Naive B cell (primary cell): ENCODE measurements around the gene WDR47. TPM values are rescaled to one million over a fixed set of nuclear protein-coding genes. Genes with fewer than 3 reads are reported as not detected.
A peak's percentile ranks its signal among the peaks of the same experiment; 100 is the strongest.
"Not testable (repeated sequence)": the region's sequence is repeated elsewhere in the genome, so short reads cannot be mapped to it uniquely, and the experiment has no call there.

ENCODE experiments used
- ATAC-seq, 2 donors: fragments of 150-1000 bp; cut with Tn5 transposase; 2 replicates each; pipeline ENCODE4 v1.10.0; 2021; ENCODE audit warnings: low read depth in 2 of 2, mild to moderate bottlenecking in 2 of 2, moderate library complexity in 2 of 2
- DNase-seq: peaks from one replicate; pipeline ENCODE4 v3.0.0; 2022
- H3K27ac Mint-ChIP-seq, 6 donors: one replicate each; pipeline ENCODE4 v1.8.0; 2020 to 2022; ENCODE audit warnings: mild to moderate bottlenecking in 6 of 6, mixed read lengths in 6 of 6, moderate library complexity in 5 of 6, inconsistent platforms in 2 of 6
- H3K27me3 Mint-ChIP-seq, 3 donors: one replicate each; pipeline ENCODE4 v1.8.0; 2021 to 2022; ENCODE audit warnings: mixed read lengths in 3 of 3, mild to moderate bottlenecking in 1 of 3
- H3K36me3 Mint-ChIP-seq, 2 donors: one replicate each; pipeline ENCODE4 v1.8.0; 2020 to 2022; ENCODE audit warnings: mixed read lengths in 2 of 2, inconsistent platforms in 1 of 2, mild to moderate bottlenecking in 1 of 2
- H3K4me1 Mint-ChIP-seq, 3 donors: one replicate each; pipeline ENCODE4 v1.8.0; 2020 to 2022; ENCODE audit warnings: mixed read lengths in 3 of 3, inconsistent platforms in 1 of 3, mild to moderate bottlenecking in 1 of 3, moderate library complexity in 1 of 3
- H3K4me3 Mint-ChIP-seq, 8 donors: one replicate each; pipeline ENCODE4 v1.8.0; 2020 to 2022; ENCODE audit warnings: mild to moderate bottlenecking in 8 of 8, mixed read lengths in 8 of 8, moderate library complexity in 8 of 8, inconsistent platforms in 2 of 8
- H3K9me3 Mint-ChIP-seq, 7 donors: one replicate each; pipeline ENCODE4 v1.8.0; 2020 to 2022; ENCODE audit warnings: mixed read lengths in 7 of 7, mild to moderate bottlenecking in 5 of 7, inconsistent platforms in 2 of 7, moderate library complexity in 1 of 7
- polyA plus RNA-seq, 6 donors: library from polyadenylated mRNA; unstranded; fragments of 300-500 nt; fragmentation: Illumina TruSeq; gene quantifications; one replicate each; pipeline ENCODE4 v1.2.3, GENCODE V29; 2021; ENCODE audit warnings: low read depth in 6 of 6

The WDR47 gene
- polyA plus RNA-seq, 6 donors from 2014 or later, result 3.4 to 8.7 (median 6.5) TPM

- Mint-ChIP-seq H3K27me3 (no peaks in the 10 kb centered on the region), H3K36me3 (peaks cover 6 to 13% of the 10 kb centered on the region in 2 donors), H3K9me3 (peaks cover 0 to 2% (median 0%) of the 10 kb centered on the region in 7 donors), H3K4me3 (peak overlapping the region in 1 of 8 donors; percentile 0), H3K27ac (peak overlapping the region in 5 of 6 donors; percentile 55 to 94 (median 73)), H3K4me1 (peaks cover 19 to 29% (median 19%) of the 10 kb centered on the region in 3 donors)
- no peak for ATAC-seq
- DNase-seq, result no peak
Measured at GRCh38 chr1:108949044-108949443, 92.9 kb downstream of the WDR47 start.

- DNase-seq (no peak), ATAC-seq (no peak)
- Mint-ChIP-seq H3K9me3 (peaks cover 0 to 2% (median 0%) of the 10 kb centered on the region in 7 donors), H3K27me3 (no peaks in the 10 kb centered on the region), H3K36me3 (peaks cover 8 to 14% of the 10 kb centered on the region in 2 donors), H3K4me3 (peak overlapping the region in 4 of 8 donors; percentile 5 to 23 (median 16)), H3K27ac (peak overlapping the region in 5 of 6 donors; percentile 18 to 84 (median 55)), H3K4me1 (peaks cover 14 to 21% (median 16%) of the 10 kb centered on the region in 3 donors)
Measured at GRCh38 chr1:108947871-108948525, 93.9 kb downstream of the WDR47 start.

- ATAC-seq (no peak), DNase-seq (no peak)
- Mint-ChIP-seq H3K27me3 (no peaks in the 10 kb centered on the region), H3K4me3 (no peak overlapping the region), H3K4me1 (no peaks in the 10 kb centered on the region), H3K9me3 (no peaks in the 10 kb centered on the region), H3K36me3 (peaks cover 16 to 23% of the 10 kb centered on the region in 2 donors), H3K27ac (no peak overlapping the region)
Measured at GRCh38 chr1:108936170-108936569, 105.7 kb downstream of the WDR47 start.

GRCh38 chr1:108933944-108934343 lies 108.0 kb downstream of the WDR47 start:
- ATAC-seq, result no peak
- Mint-ChIP-seq H3K9me3 (no peaks in the 10 kb centered on the region), H3K27ac (peak overlapping the region in 1 of 6 donors; percentile 7), H3K4me1 (no peaks in the 10 kb centered on the region), H3K36me3 (peaks cover 16 to 35% of the 10 kb centered on the region in 2 donors), H3K4me3 (no peak overlapping the region), H3K27me3 (no peaks in the 10 kb centered on the region)
- DNase-seq, result no peak

- DNase-seq, H3K4me1 Mint-ChIP-seq, H3K4me3 Mint-ChIP-seq, H3K9me3 Mint-ChIP-seq, ATAC-seq, H3K27me3 Mint-ChIP-seq: not testable (repeated sequence)
- H3K27ac Mint-ChIP-seq, result peak overlapping the region in 1 of 6 donors; percentile 6
- peaks cover 0 to 20% of the 10 kb centered on the region in 2 donors for H3K36me3 Mint-ChIP-seq
Measured at GRCh38 chr1:108927565-108927964, 114.3 kb downstream of the WDR47 start.

GRCh38 chr1:108925920-108926319 lies 116.0 kb downstream of the WDR47 start:
- DNase-seq, result no peak

More at GRCh38 chr1:108925920-108926319, 116.0 kb downstream of the WDR47 start:
- H3K9me3 Mint-ChIP-seq, result no peaks in the 10 kb centered on the region
- no peak overlapping the region for H3K4me3 Mint-ChIP-seq
- ATAC-seq, result no peak
- no peaks in the 10 kb centered on the region for H3K27me3 Mint-ChIP-seq
- no peak overlapping the region for H3K27ac Mint-ChIP-seq
- peaks cover 0 to 16% of the 10 kb centered on the region in 2 donors for H3K36me3 Mint-ChIP-seq
- no peaks in the 10 kb centered on the region for H3K4me1 Mint-ChIP-seq

Other genes starting within 250 kb of the WDR47 start
- gene AKNAD1, start 185.0 kb downstream of the WDR47 start, polyA plus RNA-seq, result not detected
- 1 to 10 TPM; 1.2 to 5.1 (median 3.6) TPM for gene GPSM2, start 165.1 kb downstream of the WDR47 start, polyA plus RNA-seq
- 10 to 100 TPM in 3 of 6 donors, 1 to 10 TPM in 3; 6.9 to 13.8 (median 11.1) TPM for gene CLCC1, start 78.6 kb downstream of the WDR47 start, polyA plus RNA-seq
- gene TAF13, start 33.9 kb upstream of the WDR47 start, polyA plus RNA-seq, result 1 to 10 TPM in 4 of 6 donors, under 1 TPM in 2; 0.43 to 2.3 (median 1.2) TPM
- gene TMEM167B, start 48.7 kb upstream of the WDR47 start, polyA plus RNA-seq, result 10 to 100 TPM; 20.8 to 44.2 (median 36.0) TPM
- under 1 TPM in 3 of 6 donors, not detected in 3; 0.04 to 0.65 (median 0.62) TPM for gene ELAPOR1, start 72.0 kb upstream of the WDR47 start, polyA plus RNA-seq
- gene SARS1, start 171.8 kb upstream of the WDR47 start, polyA plus RNA-seq, result 100 to 1,000 TPM in 3 of 6 donors, 10 to 100 TPM in 3; 72.7 to 139 (median 105) TPM
- gene CELSR2, start 207.4 kb upstream of the WDR47 start, polyA plus RNA-seq, result under 1 TPM in 2 of 6 donors, not detected in 4; 0.06 to 0.17 TPM
- gene PSRC1, start 241.0 kb upstream of the WDR47 start, polyA plus RNA-seq, result under 1 TPM in 1 of 6 donors, not detected in 5; 0.45 TPM